Measurements from ENCODE around the gene COA8. TPM values are rescaled to one million over a fixed set of nuclear protein-coding genes. Genes with fewer than 3 reads are reported as not detected.

The COA8 gene
- total and polyA plus RNA-seq, 2 of the 13 experiments (the other 11 are each of a cell fraction or from before 2014, with no cell fraction given): 10.9 to 25.1 TPM

- Histone ChIP-seq H3K4me1 (ENCODE audit: insufficient read depth, low read length) (peaks cover 57% of the 10 kb centered on the region), H3K9ac (ENCODE audit: insufficient read depth, low read depth, low read length) (no peak overlapping the region), H3K4me3 (replicated peaks in 1 of 3; ENCODE audit: insufficient read depth in 1 of 3, low read depth in 2 of 3, low read length in 3 of 3) (no peak overlapping the region), H2AFZ (ENCODE audit: low read length) (no peak overlapping the region), H3K9me3 (ENCODE audit: low read length) (no peaks in the 10 kb centered on the region), H3K4me2 (ENCODE audit: low read depth, low read length) (no peak overlapping the region), H4K20me1 (ENCODE audit: insufficient read depth, low read length) (no peaks in the 10 kb centered on the region), H3K27ac (ENCODE audit: extremely low read length, insufficient read depth, low read length) (no peak overlapping the region), H3K27me3 (ENCODE audit: control insufficient read depth in 1 of 2, insufficient read depth in 2 of 2, low read length in 2 of 2) (peaks cover 2 to 19% of the 10 kb centered on the region in 2 experiments; a peak in 2 of 5 replicates), H3K36me3 (replicated peaks in 1 of 2; ENCODE audit: control insufficient read depth in 1 of 2, insufficient read depth in 2 of 2, low read length in 2 of 2) (no peaks in the 10 kb centered on the region), H3K79me2 (ENCODE audit: insufficient read depth, low read length) (no peaks in the 10 kb centered on the region)
- BruUV-seq (replicated peaks): no TSS peak
- POLR2A ChIA-PET: interaction anchor here (2.0 to 6.9 kb wide), 2 partner anchors 12 to 23 kb away, joined by 7 to 37 read pairs; partner anchors contain the start of gene TRMT61A
- TF ChIP-seq GABPB1 (CRISPR knock-in tag; IDR thresholded peaks at IDR 0.05) (peak; percentile 19; the same call in 1 of the 2 replicates), MXI1 (IDR thresholded peaks at IDR 0.05; ENCODE audit: borderline replicate concordance, low read depth, low read length) (no peak)
- DNase-seq (ENCODE audit: low spot score): no peak
- in situ Hi-C loops (cut with HindIII; ENCODE audit: extremely low pct_ligation_motif_present, low pct_unique_long_range_greater_than_20kb): no loop called here
- CTCF ChIA-PET (ENCODE audit: low intra/inter-chr PET ratio, low total read pairs): no interaction called here
- no peak for ATAC-seq
- 21% methylated on average over 3 of the region's 17 CpGs for WGBS (ENCODE audit: low lambda C conversion rate)
- intact Hi-C loops (cut with micrococcal nuclease; ENCODE audit: unreplicated experiment): no loop called here
- no peak for FAIRE-seq
Measured at GRCh38 chr14:103540821-103541708, 21.7 kb upstream of the COA8 start.

GRCh38 chr14:103541709-103542604, 20.8 kb upstream of the COA8 start:
- in situ Hi-C loops (cut with HindIII; ENCODE audit: extremely low pct_ligation_motif_present, low pct_unique_long_range_greater_than_20kb) (no loop called here), intact Hi-C loops (cut with micrococcal nuclease; ENCODE audit: unreplicated experiment) (loop anchor here (2.0 kb wide), 1 partner anchor 17 kb away; no protein-coding TSS in a partner anchor)
- Histone ChIP-seq H3K36me3 (replicated peaks in 1 of 2; ENCODE audit: control insufficient read depth in 1 of 2, insufficient read depth in 2 of 2, low read length in 2 of 2) (no peaks in the 10 kb centered on the region), H3K9ac (ENCODE audit: insufficient read depth, low read depth, low read length) (no peak overlapping the region), H3K9me3 (ENCODE audit: low read length) (no peaks in the 10 kb centered on the region), H4K20me1 (ENCODE audit: insufficient read depth, low read length) (no peaks in the 10 kb centered on the region), H2AFZ (ENCODE audit: low read length) (no peak overlapping the region), H3K27ac (ENCODE audit: extremely low read length, insufficient read depth, low read length) (no peak overlapping the region), H3K4me3 (replicated peaks in 1 of 3; ENCODE audit: insufficient read depth in 1 of 3, low read depth in 2 of 3, low read length in 3 of 3) (peak overlapping the region in 2 of 3 experiments; percentile 31 to 49; a peak in 4 of 6 replicates), H3K4me2 (ENCODE audit: low read depth, low read length) (peak overlapping the region; percentile 58), H3K79me2 (ENCODE audit: insufficient read depth, low read length) (no peaks in the 10 kb centered on the region), H3K4me1 (ENCODE audit: insufficient read depth, low read length) (peaks cover 52% of the 10 kb centered on the region), H3K27me3 (ENCODE audit: control insufficient read depth in 1 of 2, insufficient read depth in 2 of 2, low read length in 2 of 2) (peaks cover 2 to 19% of the 10 kb centered on the region in 2 experiments; a peak in 2 of 5 replicates)
- no peak for DNase-seq (ENCODE audit: low spot score)
- no peak for FAIRE-seq
- ChIA-PET CTCF (ENCODE audit: low intra/inter-chr PET ratio, low total read pairs) (interaction anchor here (1.0 to 1.4 kb wide), 2 partner anchors 24 to 42 kb away, joined by 3 read pairs; no protein-coding TSS in a partner anchor), POLR2A (interaction anchor here (1.6 to 6.9 kb wide), 3 partner anchors 13 to 24 kb away, joined by 3 to 37 read pairs (median 7); partner anchors contain the start of gene TRMT61A)
- no peak for ATAC-seq
- BruUV-seq (replicated peaks): no TSS peak
- 54% methylated on average over 10 of the region's 33 CpGs for WGBS (ENCODE audit: low lambda C conversion rate)
- TF ChIP-seq FLYWCH1 (CRISPR knock-in tag; IDR thresholded peaks at IDR 0.05) (no peak), AKAP8 (CRISPR knock-in tag; IDR thresholded peaks at IDR 0.05) (peak; percentile 43; the same call in 1 of the 2 replicates), KDM1A (CRISPR knock-in tag; IDR thresholded peaks at IDR 0.05) (no peak), DPF2 (CRISPR knock-in tag; IDR thresholded peaks at IDR 0.05; ENCODE audit: borderline replicate concordance, low read depth) (no peak), ZBTB33 (CRISPR knock-in tag; IDR thresholded peaks at IDR 0.05) (0 out of 2 replicates have a peak, but pooled peaks have one; percentile 23), SPEN (CRISPR knock-in tag; IDR thresholded peaks at IDR 0.05; ENCODE audit: low read depth) (peak; percentile 36; the same call in 1 of the 2 replicates), ZNF34 (CRISPR knock-in tag; IDR thresholded peaks at IDR 0.05; ENCODE audit: borderline replicate concordance) (no peak), ERF (CRISPR knock-in tag; IDR thresholded peaks at IDR 0.05) (0 out of 2 replicates have a peak, but pooled peaks have one; percentile 2), SCMH1 (CRISPR knock-in tag; IDR thresholded peaks at IDR 0.05; ENCODE audit: borderline replicate concordance) (no peak), ZFY (CRISPR knock-in tag; IDR thresholded peaks at IDR 0.05) (no peak), AGO2 (optimal IDR thresholded peaks at IDR 0.05; ENCODE audit: low read depth, low read length) (peak; percentile 52)

All from HepG2 (cell line).